AG10803 (cell line): Measurements from ENCODE around the gene ANKMY2.

Experiments used
- DNase-seq: peaks from one replicate; pipeline ENCODE4 v3.0.0; 2010; ENCODE audit warnings: low read depth
- H3K4me3 ChIP-seq: 2 replicates; pipeline ENCODE4 v1.5.1; 2011; ENCODE audit warnings: mild to moderate bottlenecking, low read length, control low read depth
- TF ChIP-seq, protein P1 (sequence below): conservative IDR thresholded peaks from 2 replicates; pipeline ENCODE4 v1.5.1; 2011; ENCODE audit warnings: mild to moderate bottlenecking, low read length, control low read depth, inconsistent platforms

ANKMY2 gene

GRCh38 chr7:16657656-16658279, 12.2 kb upstream of the ANKMY2 start:
- 0 out of 2 replicates have a peak overlapping the region, but pooled peaks have one; percentile 11 for H3K4me3 ChIP-seq
- DNase-seq, result peak; percentile 91
- TF ChIP-seq, protein P1, sequence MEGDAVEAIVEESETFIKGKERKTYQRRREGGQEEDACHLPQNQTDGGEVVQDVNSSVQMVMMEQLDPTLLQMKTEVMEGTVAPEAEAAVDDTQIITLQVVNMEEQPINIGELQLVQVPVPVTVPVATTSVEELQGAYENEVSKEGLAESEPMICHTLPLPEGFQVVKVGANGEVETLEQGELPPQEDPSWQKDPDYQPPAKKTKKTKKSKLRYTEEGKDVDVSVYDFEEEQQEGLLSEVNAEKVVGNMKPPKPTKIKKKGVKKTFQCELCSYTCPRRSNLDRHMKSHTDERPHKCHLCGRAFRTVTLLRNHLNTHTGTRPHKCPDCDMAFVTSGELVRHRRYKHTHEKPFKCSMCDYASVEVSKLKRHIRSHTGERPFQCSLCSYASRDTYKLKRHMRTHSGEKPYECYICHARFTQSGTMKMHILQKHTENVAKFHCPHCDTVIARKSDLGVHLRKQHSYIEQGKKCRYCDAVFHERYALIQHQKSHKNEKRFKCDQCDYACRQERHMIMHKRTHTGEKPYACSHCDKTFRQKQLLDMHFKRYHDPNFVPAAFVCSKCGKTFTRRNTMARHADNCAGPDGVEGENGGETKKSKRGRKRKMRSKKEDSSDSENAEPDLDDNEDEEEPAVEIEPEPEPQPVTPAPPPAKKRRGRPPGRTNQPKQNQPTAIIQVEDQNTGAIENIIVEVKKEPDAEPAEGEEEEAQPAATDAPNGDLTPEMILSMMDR, result peak; percentile 61

- DNase-seq, result no peak
- no peak overlapping the region for H3K4me3 ChIP-seq
- TF ChIP-seq, protein P1, result no peak
Measured at GRCh38 chr7:16656141-16656540, 10.6 kb upstream of the ANKMY2 start.

GRCh38 chr7:16655394-16655793, 9.8 kb upstream of the ANKMY2 start:
- DNase-seq, result no peak
- no peak overlapping the region for H3K4me3 ChIP-seq
- TF ChIP-seq, protein P1, result no peak

DNA sequence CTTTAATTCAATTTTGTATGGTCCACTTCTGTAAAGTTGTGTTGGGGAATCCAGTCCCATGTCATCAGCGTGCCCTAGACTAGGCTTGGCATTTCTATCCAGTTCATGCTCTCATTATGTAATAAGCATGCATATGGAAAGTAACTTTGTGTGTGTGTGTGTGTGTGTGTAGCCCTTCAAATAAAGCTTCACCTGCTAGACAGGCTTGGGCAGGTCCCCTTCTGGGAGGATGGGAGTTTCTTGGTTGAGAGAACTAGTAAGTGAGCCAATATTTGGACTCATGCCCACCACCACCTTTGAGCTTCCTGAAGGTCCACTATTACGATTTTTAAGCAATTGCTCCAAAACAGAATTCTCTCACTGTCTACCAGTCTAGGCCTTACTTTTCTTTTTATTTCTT, 7.3 kb upstream of the ANKMY2 start:
- TF ChIP-seq, protein P1, result no peak
- no peak for DNase-seq
- no peak overlapping the region for H3K4me3 ChIP-seq

DNA sequence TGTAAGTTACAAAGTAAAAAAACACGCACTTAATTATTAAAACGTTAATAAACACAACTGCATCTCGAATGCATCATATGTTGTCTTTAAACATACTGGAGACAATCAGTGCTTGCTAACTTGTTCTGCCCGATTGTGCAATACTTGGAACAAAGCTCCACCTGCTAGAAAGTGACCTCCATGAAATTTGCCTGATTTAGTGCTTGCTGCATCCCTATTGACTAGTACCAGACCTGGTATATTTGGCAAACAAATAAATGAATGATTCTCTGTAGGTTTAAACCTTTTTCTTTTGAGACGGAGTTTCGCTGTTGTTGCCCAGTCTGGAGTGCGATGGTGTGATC, 6.7 kb upstream of the ANKMY2 start:
- DNase-seq, result no peak
- H3K4me3 ChIP-seq, result no peak overlapping the region
- TF ChIP-seq, protein P1, result no peak

DNA sequence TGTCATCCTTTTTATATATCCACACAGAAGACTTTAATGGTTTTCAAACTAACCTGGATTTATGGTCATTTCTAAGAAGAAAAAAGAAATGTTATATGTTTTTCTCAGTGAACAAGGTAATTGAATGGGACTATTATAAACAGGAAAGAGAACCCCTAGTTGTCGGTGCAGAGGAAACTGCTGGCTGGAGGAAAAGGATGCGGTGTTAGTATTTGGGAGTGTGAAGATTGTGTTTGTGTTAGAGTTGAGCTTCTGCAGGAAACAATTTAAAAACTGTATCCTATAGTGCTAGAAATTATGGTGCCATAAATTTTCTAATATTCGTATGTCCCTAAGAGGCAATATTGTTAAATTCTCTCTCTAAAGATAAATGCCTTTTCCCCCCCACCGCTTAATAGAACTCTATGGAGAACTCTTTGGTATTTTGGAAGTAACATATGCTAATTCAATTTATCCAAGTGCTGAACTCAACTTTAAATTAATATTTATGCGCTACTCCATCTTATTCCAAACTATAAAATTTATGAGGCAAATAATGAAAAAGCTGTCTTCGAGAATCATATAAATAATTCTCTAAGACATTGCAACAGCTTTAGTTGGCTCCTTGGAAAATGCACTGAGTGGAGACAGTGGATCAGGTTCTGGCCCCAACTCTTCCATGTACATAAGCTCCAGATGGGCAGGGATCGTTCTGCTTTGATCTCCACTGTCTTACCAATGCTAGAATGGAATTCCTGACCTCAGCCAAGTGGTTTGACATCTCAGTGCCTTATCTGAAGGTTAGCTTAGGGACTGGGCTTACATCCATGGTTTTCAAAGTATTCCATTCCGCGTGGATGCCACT, 6.1 kb upstream of the ANKMY2 start:
- DNase-seq, result no peak
- TF ChIP-seq, protein P1, result no peak
- H3K4me3 ChIP-seq, result no peak overlapping the region

DNA sequence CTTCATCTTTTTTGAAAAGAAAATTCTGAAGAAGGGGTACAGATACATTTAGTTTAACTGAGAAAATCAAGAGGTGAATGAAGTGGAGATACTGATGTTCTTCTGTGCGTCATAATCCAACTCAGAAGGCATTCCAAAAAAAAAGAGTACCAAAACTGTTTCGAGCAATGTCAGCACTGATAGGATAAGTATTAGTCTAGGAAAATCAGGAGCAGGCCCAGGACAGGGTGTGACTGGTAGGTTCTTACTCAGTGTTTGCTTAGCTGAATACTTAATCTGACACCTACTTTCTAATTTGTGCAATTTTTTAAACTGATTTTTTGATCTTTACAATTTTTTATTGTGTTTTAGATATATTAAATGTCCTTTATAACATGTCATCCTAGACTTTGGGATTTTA, 4.7 kb upstream of the ANKMY2 start:
- TF ChIP-seq, protein P1, result no peak
- H3K4me3 ChIP-seq, result no peak overlapping the region
- no peak for DNase-seq
